ENCODE data around the gene SPTSSB.

Gene SPTSSB

GRCh38 chr3:161405087-161405486 is 33.8 kb upstream of the SPTSSB start:
- no peak for DNase-seq (ENCODE audit: low read depth)
- no peak for TF ChIP-seq CTCF (conservative IDR thresholded peaks at IDR 0.05; ENCODE audit: low read length)
- no peak overlapping the region for H3K4me3 ChIP-seq (ENCODE audit: low read length)

- DNase-seq (ENCODE audit: low read depth), result no peak
- H3K4me3 ChIP-seq (ENCODE audit: low read length), result no peak overlapping the region
- TF ChIP-seq CTCF (conservative IDR thresholded peaks at IDR 0.05; ENCODE audit: low read length), result no peak
Observed at GRCh38 chr3:161403251-161403650, 31.9 kb upstream of the SPTSSB start.

DNA sequence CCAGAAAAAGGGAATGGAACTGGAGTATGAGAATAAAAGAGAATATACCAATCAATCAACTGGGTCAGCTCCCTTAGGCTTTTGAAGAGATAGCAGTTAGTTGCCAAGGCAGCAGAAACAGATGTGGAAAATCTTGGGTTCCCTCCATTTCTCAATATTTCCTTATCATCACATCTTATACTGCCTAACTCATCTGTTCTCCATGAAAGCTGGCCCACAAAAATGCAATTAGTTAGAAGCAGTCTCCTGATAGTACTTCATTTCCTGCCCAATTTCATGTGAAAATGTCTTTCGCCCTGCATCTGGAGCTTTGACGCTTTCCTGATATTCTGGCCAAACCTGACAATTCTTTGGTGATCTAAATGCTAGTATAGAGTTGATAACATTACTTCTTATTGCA is 30.1 kb upstream of the SPTSSB start:
- no peak for TF ChIP-seq CTCF (conservative IDR thresholded peaks at IDR 0.05; ENCODE audit: low read length)
- no peak overlapping the region for H3K4me3 ChIP-seq (ENCODE audit: low read length)

DNA sequence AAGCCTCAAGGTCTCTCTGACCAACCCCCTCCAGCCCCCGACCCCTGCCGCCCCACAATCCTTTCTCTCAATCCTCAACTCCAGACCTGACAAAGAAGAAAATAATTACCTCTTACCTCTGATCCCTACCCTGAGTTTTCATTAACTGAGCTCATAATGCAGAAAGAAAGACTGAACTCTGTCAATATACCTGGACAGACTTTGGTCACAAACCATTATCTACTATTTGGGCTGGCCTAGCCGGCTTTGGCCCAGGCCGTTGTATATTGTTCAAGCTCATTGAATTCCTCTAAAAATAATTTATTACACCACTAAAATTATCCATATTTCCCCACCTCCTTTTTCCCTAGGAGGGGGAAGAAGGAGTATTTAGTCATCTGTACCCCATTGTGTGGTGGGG is 29.3 kb upstream of the SPTSSB start:
- no peak for DNase-seq (ENCODE audit: low read depth)
- H3K4me3 ChIP-seq (ENCODE audit: low read length), result no peak overlapping the region
- no peak for TF ChIP-seq CTCF (conservative IDR thresholded peaks at IDR 0.05; ENCODE audit: low read length)

More for the DNA sequence above, 30.1 kb upstream of the SPTSSB start:
- peak; percentile 6 for DNase-seq (ENCODE audit: low read depth)

- H3K4me3 ChIP-seq (ENCODE audit: low read length), result no peak overlapping the region
- no peak for TF ChIP-seq CTCF (conservative IDR thresholded peaks at IDR 0.05; ENCODE audit: low read length)
- DNase-seq (ENCODE audit: low read depth), result no peak
Observed at GRCh38 chr3:161395115-161396012, 24.0 kb upstream of the SPTSSB start.

DNA sequence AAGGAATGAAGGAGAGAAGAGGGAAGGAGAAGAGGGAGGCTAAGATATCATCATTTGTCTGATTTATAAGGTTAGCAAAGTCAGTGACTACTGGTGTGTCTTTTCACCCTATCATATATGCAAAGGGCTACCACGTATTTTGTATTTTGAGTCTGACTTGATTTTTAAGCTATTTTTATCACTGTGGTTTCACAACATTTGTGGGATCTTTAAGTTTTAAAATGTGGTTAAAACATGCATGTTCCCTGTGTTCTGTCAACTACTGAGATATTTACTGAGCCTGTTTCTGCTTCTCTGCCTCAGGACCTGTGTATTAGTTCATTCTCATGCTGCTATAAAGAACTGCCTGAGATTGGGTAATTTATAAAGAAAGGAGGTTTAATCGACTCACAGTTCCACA is 22.5 kb upstream of the SPTSSB start:
- TF ChIP-seq CTCF (conservative IDR thresholded peaks at IDR 0.05; ENCODE audit: low read length), result no peak
- no peak overlapping the region for H3K4me3 ChIP-seq (ENCODE audit: low read length)
- no peak for DNase-seq (ENCODE audit: low read depth)

DNA sequence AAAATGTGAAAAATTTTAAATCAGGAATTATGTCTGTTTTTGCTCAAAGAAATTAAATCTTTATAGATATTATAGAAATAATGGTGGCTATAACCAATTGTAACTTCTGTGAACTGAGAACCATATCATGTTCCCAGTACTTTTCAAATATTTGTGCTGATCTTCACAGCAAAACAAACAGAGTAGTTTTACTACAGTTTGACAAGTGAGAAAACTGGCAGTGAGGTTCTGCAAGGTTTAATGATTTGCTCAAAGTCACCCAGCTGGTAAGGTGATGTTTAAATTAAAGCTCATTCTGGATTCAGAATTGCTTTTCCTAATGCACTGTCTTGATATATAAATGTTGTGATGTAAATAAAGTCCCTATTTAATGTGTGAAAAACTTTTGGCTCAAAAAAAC is 22.0 kb upstream of the SPTSSB start:
- no peak for TF ChIP-seq CTCF (conservative IDR thresholded peaks at IDR 0.05; ENCODE audit: low read length)
- DNase-seq (ENCODE audit: low read depth), result no peak
- H3K4me3 ChIP-seq (ENCODE audit: low read length), result no peak overlapping the region

All from AG10803 (cell line).